Endodermal cell (in vitro differentiated cells): ENCODE measurements around the gene FOSB. TPM values are rescaled to one million over a fixed set of nuclear protein-coding genes. Genes with fewer than 3 reads are reported as not detected.

Source experiments
- DNase-seq: peaks from one replicate; pipeline ENCODE4 v3.0.0-alpha.2; 2017
- H3K27ac ChIP-seq: 2 replicates; pipeline ENCODE4 v1.5.1; 2013; ENCODE audit warnings: mild to moderate bottlenecking, low read depth, low read length, moderate library complexity
- H3K27me3 ChIP-seq: 2 replicates; pipeline ENCODE4 v1.6.1; 2013; ENCODE audit warnings: mild to moderate bottlenecking, low read length, moderate library complexity; ENCODE audit not compliant: insufficient read depth, control insufficient read depth, poor library complexity, severe bottlenecking
- H3K36me3 ChIP-seq: 2 replicates; pipeline ENCODE4 v1.7.0; 2013; ENCODE audit warnings: mild to moderate bottlenecking, low read length, moderate library complexity; ENCODE audit not compliant: control insufficient read depth, insufficient read depth
- H3K4me1 ChIP-seq: one replicate; pipeline ENCODE4 v1.7.0; 2013; ENCODE audit warnings: low read length; ENCODE audit not compliant: control insufficient read depth, insufficient read depth
- H3K4me3 ChIP-seq: 2 replicates; pipeline ENCODE4 v1.5.1; 2013; ENCODE audit warnings: mild to moderate bottlenecking, low read length, moderate library complexity
- H3K9ac ChIP-seq: 2 replicates; pipeline ENCODE4 v1.6.1; 2013; ENCODE audit warnings: mild to moderate bottlenecking, low read length, moderate library complexity; ENCODE audit not compliant: poor library complexity, severe bottlenecking; ENCODE audit errors: extremely low read depth
- H3K9me3 ChIP-seq: 2 replicates; pipeline ENCODE4 v1.6.1; 2013; ENCODE audit warnings: mild to moderate bottlenecking, low read length, moderate library complexity; ENCODE audit not compliant: control insufficient read depth
- H3K27ac Mint-ChIP-seq: 2 replicates; pipeline ENCODE4 v1.8.0; 2020; ENCODE audit warnings: mixed read lengths
- H3K27me3 Mint-ChIP-seq: 2 replicates; pipeline ENCODE4 v1.8.0; 2021; ENCODE audit warnings: mild to moderate bottlenecking, mixed read lengths; ENCODE audit not compliant: insufficient read depth
- H3K36me3 Mint-ChIP-seq: 2 replicates; pipeline ENCODE4 v1.8.0; 2020; ENCODE audit warnings: low read depth, mixed read lengths
- H3K4me1 Mint-ChIP-seq: 2 replicates; pipeline ENCODE4 v1.8.0; 2020; ENCODE audit warnings: mixed read lengths
- H3K4me3 Mint-ChIP-seq: 2 replicates; pipeline ENCODE4 v1.8.0; 2020; ENCODE audit warnings: mild to moderate bottlenecking, moderate library complexity, mixed read lengths
- H3K9me3 Mint-ChIP-seq: 2 replicates; pipeline ENCODE4 v1.8.0; 2020; ENCODE audit warnings: mild to moderate bottlenecking, mixed read lengths
- CTCF ChIP-seq: fragments of 200-600 bp; sonication (generic); conservative IDR thresholded peaks from 2 replicates; pipeline ENCODE4 v1.5.0; 2021; ENCODE audit warnings: antibody characterized with exemption, mild to moderate bottlenecking
- WGBS, 2 experiments: methylation state at CpG; one replicate each; pipeline versions ENCODE4 v1.1.5 to v1.1.7; 2013; ENCODE audit warnings: missing lambda C conversion rate in 2 of 2, mixed read lengths in 1 of 2; ENCODE audit not compliant: insufficient coverage in 1 of 2, insufficient read length in 1 of 2; 5-methylcytosine and 5-hydroxymethylcytosine counted together
- total RNA-seq, 2 donors: library from RNA; stranded (reverse); fragmentation: NEBNext Ultra II Directional in 1 of 2; extraction: Animal tissue kit (Norgen Biotek cat#: 25700) in 1 of 2; gene quantifications; 2 replicates in 1 of 2; 3 replicates in 1 of 2; pipeline ENCODE4 v1.2.1, GENCODE V29; 2021

Gene FOSB
- total RNA-seq, 2 donors from 2014 or later = 1.6 to 3.0 TPM

- no peaks in the 10 kb centered on the region for H3K4me1 ChIP-seq
- Mint-ChIP-seq H3K27me3 (peaks cover 7% of the 10 kb centered on the region), H3K4me3 (no peak overlapping the region), H3K27ac (no peak overlapping the region), H3K9me3 (no peaks in the 10 kb centered on the region), H3K4me1 (peaks cover 16% of the 10 kb centered on the region), H3K36me3 (no peaks in the 10 kb centered on the region)
- DNase-seq = no peak
- no peak for TF ChIP-seq CTCF
- no peaks in the 10 kb centered on the region for H3K9me3 ChIP-seq
- H3K27me3 ChIP-seq = peaks cover 2% of the 10 kb centered on the region
- H3K36me3 ChIP-seq = no peaks in the 10 kb centered on the region
- no peak overlapping the region for H3K4me3 ChIP-seq
- no peak overlapping the region for H3K27ac ChIP-seq
- 78 to 90% methylated on average over 4 to 5 of the region's 5 CpGs for WGBS, 2 experiments
- no peak overlapping the region for H3K9ac ChIP-seq
These were observed 9.4 kb downstream of the FOSB start for GRCh38 chr19:45477186-45477585.

DNA sequence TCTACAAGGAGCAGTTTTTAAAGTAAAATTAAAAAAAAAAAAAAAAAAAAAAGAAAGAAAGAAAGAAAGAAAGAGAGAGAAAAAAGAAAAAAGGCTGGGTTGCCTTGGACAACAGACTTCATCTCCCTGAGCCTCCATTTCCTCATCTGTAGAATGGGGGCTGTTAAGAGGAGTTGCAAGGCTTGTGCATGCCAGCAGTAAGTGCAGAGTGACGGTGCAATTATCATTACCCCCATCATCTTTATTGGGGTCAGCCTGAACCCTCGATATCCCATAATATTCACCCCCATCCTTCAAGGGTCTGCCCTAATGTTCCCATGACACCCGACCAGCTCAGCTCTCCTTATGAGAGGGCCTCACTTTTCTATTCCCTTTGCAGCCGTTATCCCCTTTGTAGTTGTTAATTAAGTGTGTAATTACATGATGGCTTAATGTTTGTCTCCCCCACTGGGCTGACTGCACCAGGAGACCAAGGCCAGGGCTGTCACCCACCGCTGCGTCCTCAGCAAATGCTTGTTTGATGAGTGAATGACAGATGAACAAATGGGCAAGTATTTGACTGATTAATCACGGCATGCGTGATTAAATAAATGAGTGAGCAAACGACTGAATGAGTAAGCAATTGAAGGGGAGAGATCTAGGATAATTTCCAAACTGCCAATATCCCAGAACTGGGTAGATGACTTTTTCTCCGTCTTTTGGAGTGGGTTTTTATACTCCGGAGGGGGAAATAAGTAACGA lies 10.1 kb downstream of the FOSB start:
- H3K27ac Mint-ChIP-seq = peak overlapping the region; percentile 99
- Histone ChIP-seq H3K27ac (no peak overlapping the region), H3K9ac (peak overlapping the region; percentile 98), H3K4me1 (no peaks in the 10 kb centered on the region), H3K4me3 (peak overlapping the region; percentile 95), H3K27me3 (no peaks in the 10 kb centered on the region), H3K36me3 (no peaks in the 10 kb centered on the region), H3K9me3 (no peaks in the 10 kb centered on the region)
- peaks cover 1% of the 10 kb centered on the region for H3K27me3 Mint-ChIP-seq
- no peak for TF ChIP-seq CTCF
- peak overlapping the region; percentile 75 for H3K4me3 Mint-ChIP-seq
- H3K36me3 Mint-ChIP-seq = no peaks in the 10 kb centered on the region
- DNase-seq = no peak
- WGBS, 2 experiments = 20 to 28% methylated on average over 8 to 12 of the region's 12 CpGs
- no peaks in the 10 kb centered on the region for H3K9me3 Mint-ChIP-seq
- H3K4me1 Mint-ChIP-seq = peaks cover 10% of the 10 kb centered on the region

DNA sequence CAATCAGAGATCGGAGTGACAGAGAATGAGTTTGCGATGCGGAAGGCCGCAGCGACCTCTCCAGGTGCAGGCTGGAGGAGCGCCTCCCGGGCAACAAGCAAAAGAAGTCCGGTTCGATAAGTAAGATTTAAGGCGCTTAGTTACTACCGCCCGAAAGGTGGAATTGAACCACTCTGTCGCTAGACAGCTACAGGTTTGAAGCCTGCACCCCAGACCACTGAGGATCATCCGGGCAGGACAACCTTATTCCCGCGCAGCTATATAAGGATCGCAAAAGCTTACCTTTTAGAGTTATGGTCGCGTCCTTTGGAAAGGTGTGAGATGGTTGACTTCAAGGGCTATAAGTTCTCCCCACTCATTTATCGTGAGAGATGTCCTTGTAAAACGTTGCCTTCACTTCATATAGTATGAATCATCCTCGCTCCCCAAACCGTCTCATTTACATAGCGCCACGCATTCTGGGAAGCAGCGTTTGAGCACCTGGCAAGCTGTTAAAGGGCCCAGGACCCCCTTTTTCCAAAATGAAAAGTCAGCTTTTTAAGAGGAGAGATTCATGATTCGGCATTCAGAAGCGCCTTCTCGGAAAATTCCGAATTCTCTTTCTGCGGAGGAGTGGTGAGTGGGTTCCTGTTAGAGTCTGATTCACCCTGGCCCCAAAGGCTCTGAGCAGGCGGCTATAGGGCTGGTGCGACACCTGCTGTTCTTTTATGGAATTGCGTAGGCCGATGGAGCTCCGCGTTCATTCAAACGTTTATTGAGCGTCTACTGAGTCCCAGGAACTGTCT lies 10.8 kb downstream of the FOSB start:
- no peaks in the 10 kb centered on the region for H3K4me1 ChIP-seq
- peak overlapping the region; percentile 75 for H3K4me3 Mint-ChIP-seq
- 0 to 1% methylated on average over 39 of the region's 39 CpGs for WGBS, 2 experiments
- peak overlapping the region; percentile 98 for H3K9ac ChIP-seq
- peak overlapping the region; percentile 99 for H3K27ac Mint-ChIP-seq
- TF ChIP-seq CTCF = peak; percentile 97
- H3K27me3 Mint-ChIP-seq = no peaks in the 10 kb centered on the region
- H3K4me3 ChIP-seq = peak overlapping the region; percentile 95
- peak; percentile 95 for DNase-seq
- H3K36me3 Mint-ChIP-seq = no peaks in the 10 kb centered on the region
- no peaks in the 10 kb centered on the region for H3K27me3 ChIP-seq
- H3K4me1 Mint-ChIP-seq = peaks cover 6% of the 10 kb centered on the region
- H3K9me3 ChIP-seq = no peaks in the 10 kb centered on the region
- H3K27ac ChIP-seq = peak overlapping the region; percentile 99
- H3K9me3 Mint-ChIP-seq = no peaks in the 10 kb centered on the region
- H3K36me3 ChIP-seq = no peaks in the 10 kb centered on the region
